GM21786 (cell line): ENCODE measurements around the gene PCDH1.
"Not testable (repeated sequence)": the region's sequence is repeated elsewhere in the genome, so short reads cannot be mapped to it uniquely, and the experiment has no call there.

Experiments used
- ATAC-seq: cut with Tn5 transposase; IDR thresholded peaks from one replicate; pipeline ENCODE4 v1.9.1; 2021; ENCODE audit not compliant: unreplicated experiment

The PCDH1 gene

GRCh38 chr5:141839015-141839513 lies 39.1 kb downstream of the PCDH1 start:
- ATAC-seq: no peak

- no peak for ATAC-seq
Observed at GRCh38 chr5:141838326-141839014, 39.7 kb downstream of the PCDH1 start.

- no peak for ATAC-seq
Observed at GRCh38 chr5:141835928-141836670, 42.1 kb downstream of the PCDH1 start.

GRCh38 chr5:141834331-141834730 lies 43.9 kb downstream of the PCDH1 start:
- ATAC-seq: no peak

GRCh38 chr5:141832131-141832530 lies 46.1 kb downstream of the PCDH1 start:
- no peak for ATAC-seq

- no peak for ATAC-seq
Observed at GRCh38 chr5:141828162-141828561, 50.0 kb downstream of the PCDH1 start.

GRCh38 chr5:141826674-141827073 lies 51.5 kb downstream of the PCDH1 start:
- no peak for ATAC-seq

GRCh38 chr5:141825791-141826560 lies 52.2 kb downstream of the PCDH1 start:
- no peak for ATAC-seq

GRCh38 chr5:141825241-141825671 lies 53.0 kb downstream of the PCDH1 start:
- no peak for ATAC-seq

- no peak for ATAC-seq
Observed at GRCh38 chr5:141824717-141825116, 53.5 kb downstream of the PCDH1 start.

GRCh38 chr5:141823056-141823455 lies 55.2 kb downstream of the PCDH1 start:
- ATAC-seq: no peak

GRCh38 chr5:141822144-141822543 lies 56.1 kb downstream of the PCDH1 start:
- no peak for ATAC-seq

GRCh38 chr5:141821430-141821925 lies 56.7 kb downstream of the PCDH1 start:
- no peak for ATAC-seq

GRCh38 chr5:141820686-141821085 lies 57.5 kb downstream of the PCDH1 start:
- not testable (repeated sequence) for ATAC-seq

- no peak for ATAC-seq
Observed at GRCh38 chr5:141817631-141818030, 60.6 kb downstream of the PCDH1 start.

GRCh38 chr5:141816598-141817399 lies 61.4 kb downstream of the PCDH1 start:
- ATAC-seq: no peak

- no peak for ATAC-seq
Observed at GRCh38 chr5:141815796-141816180, 62.4 kb downstream of the PCDH1 start.

- ATAC-seq: no peak
Observed at GRCh38 chr5:141815051-141815795, 63.0 kb downstream of the PCDH1 start.

- ATAC-seq: no peak
Observed at GRCh38 chr5:141814064-141814964, 63.9 kb downstream of the PCDH1 start.
